ENCODE measurements around the gene FMNL3.

GRCh38 chr12:49641748-49642369, 65.3 kb downstream of the FMNL3 start:
- TF ChIP-seq POLR2A (IDR thresholded peaks at IDR 0.05) (no peak), CTCF (IDR thresholded peaks at IDR 0.05) (no peak)
